ENCODE data around the gene MAP3K19. TPM values are rescaled to one million over a fixed set of nuclear protein-coding genes. Genes with fewer than 3 reads are reported as not detected.
A peak's percentile ranks its signal among the peaks of the same experiment; 100 is the strongest.
"Not testable (repeated sequence)": the region's sequence is repeated elsewhere in the genome, so short reads cannot be mapped to it uniquely, and the experiment has no call there.

Gene MAP3K19
- total RNA-seq, 1 experiment from 2014 or later, result not detected

DNA sequence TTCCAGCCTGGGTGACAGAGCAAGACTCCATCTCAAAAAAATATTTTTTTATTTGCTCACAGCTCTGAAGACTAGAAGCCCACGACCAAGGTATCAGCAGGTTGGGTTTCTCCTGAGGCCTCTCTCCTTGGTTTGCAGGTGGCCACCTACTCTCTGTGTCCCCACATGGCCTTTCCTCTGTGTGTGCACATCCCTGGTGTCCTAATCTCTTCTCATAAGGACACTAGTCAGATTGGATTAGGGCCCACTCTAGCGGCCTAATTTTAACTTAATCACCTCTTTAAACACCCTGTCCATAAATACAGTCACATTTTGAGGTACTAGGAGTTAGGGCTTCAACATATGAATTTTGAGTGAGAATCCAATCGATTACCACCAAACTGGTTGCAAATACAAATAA lies 2.9 kb upstream of the MAP3K19 start:
- Mint-ChIP-seq H3K9me3 (no peaks in the 10 kb centered on the region), H3K27ac (no peak overlapping the region), H3K4me1 (peaks cover 15% of the 10 kb centered on the region), H3K27me3 (ENCODE audit: low read depth) (no peaks in the 10 kb centered on the region), H3K4me3 (no peak overlapping the region), H3K36me3 (peaks cover 3% of the 10 kb centered on the region; the same call in 1 of the 2 replicates)
- ChIA-PET CTCF (no interaction called here), POLR2A (no interaction called here)
- ATAC-seq (no peak), DNase-seq (ENCODE audit: low spot score) (no peak)
- TF ChIP-seq ZNF396 (CRISPR knock-in tag; IDR thresholded peaks at IDR 0.05; ENCODE audit: borderline replicate concordance), result no peak
- TF ChIP-seq ZNF317 (CRISPR knock-in tag; IDR thresholded peaks at IDR 0.05; ENCODE audit: borderline replicate concordance, low read depth), result no peak

DNA sequence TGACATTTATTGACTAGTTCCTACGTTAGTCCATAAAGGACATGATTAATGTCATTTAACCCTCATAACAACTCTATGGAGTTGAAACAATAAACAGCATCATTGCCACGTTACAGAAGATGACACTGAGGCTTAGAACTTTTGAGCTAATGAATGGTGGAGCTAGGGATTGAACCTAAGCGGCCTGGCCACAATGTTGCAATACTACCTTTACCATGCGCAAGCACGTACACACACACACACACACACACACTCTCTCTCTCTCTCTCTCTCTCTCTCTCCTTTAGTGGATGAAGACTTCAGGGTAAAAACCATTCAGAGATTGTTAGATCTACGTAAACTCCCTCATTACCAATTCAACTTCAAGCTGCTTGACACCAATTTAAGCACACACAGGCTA lies 875 bp upstream of the MAP3K19 start:
- H3K36me3 Mint-ChIP-seq, result no peaks in the 10 kb centered on the region
- TF ChIP-seq ETV6 (CRISPR knock-in tag; IDR thresholded peaks at IDR 0.05), result no peak
- TF ChIP-seq GABPB1 (CRISPR knock-in tag; IDR thresholded peaks at IDR 0.05), result peak; percentile 78
- H3K27me3 Mint-ChIP-seq (ENCODE audit: low read depth), result no peaks in the 10 kb centered on the region
- no peak overlapping the region for H3K27ac Mint-ChIP-seq
- ChIA-PET CTCF (interaction anchor here (0.6 kb wide), 1 partner anchor 59 kb away, joined by 3 read pairs; no protein-coding TSS in a partner anchor), POLR2A (no interaction called here)
- peaks cover 8% of the 10 kb centered on the region for H3K4me1 Mint-ChIP-seq
- DNase-seq (ENCODE audit: low spot score), result no peak
- no peak for ATAC-seq
- H3K4me3 Mint-ChIP-seq, result no peak overlapping the region
- no peaks in the 10 kb centered on the region for H3K9me3 Mint-ChIP-seq

DNA sequence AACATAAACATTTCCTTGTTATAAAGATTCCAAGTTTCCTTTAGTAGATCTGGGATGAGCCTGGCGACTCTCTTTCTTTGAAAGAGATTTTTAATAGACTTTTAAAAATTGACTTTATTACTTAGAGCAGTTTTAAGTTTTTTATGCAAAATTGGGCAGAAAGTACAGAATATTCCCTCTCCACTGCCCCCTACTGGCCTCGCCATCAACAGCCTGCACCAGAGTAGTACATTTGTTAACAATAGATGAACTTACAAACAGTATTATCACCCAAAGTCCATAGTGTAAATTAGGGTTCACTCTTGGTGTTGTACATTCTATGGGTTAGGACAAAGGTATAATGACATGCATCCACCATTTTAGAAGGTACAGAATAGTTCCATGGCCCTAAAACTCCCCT lies 3.9 kb downstream of the MAP3K19 start:
- POLR2A ChIA-PET, result no interaction called here

DNA sequence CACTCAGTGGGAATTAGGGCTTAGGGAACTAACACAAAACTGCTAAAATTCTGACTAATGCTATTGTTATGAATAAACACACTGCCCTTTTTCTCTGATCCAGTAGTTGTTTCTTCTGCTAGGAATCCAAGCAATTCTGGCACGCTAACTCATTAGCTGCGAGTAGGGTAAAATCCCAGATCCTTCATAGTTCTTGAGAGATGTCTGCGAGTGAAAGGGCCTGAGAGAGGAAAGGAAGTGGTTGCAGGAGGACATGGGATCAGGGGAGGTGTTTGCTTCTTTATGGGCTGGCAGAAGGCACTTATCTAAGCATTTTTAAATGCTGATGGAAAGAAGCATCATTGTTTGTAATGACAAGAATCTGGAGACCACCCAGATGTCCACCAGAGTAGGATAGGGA lies 9.4 kb downstream of the MAP3K19 start:
- no peak overlapping the region for H3K4me3 Mint-ChIP-seq
- TF ChIP-seq ZNF219 (CRISPR knock-in tag; IDR thresholded peaks at IDR 0.05; ENCODE audit: borderline replicate concordance) (no peak), ELF4 (CRISPR knock-in tag; IDR thresholded peaks at IDR 0.05; ENCODE audit: low read depth) (no peak), ZNF317 (CRISPR knock-in tag; IDR thresholded peaks at IDR 0.05; ENCODE audit: borderline replicate concordance, low read depth) (no peak), TEAD4 (CRISPR knock-in tag; IDR thresholded peaks at IDR 0.05) (no peak), FOXP1 (CRISPR knock-in tag; IDR thresholded peaks at IDR 0.05; ENCODE audit: borderline replicate concordance) (no peak), NR1H2 (CRISPR knock-in tag; IDR thresholded peaks at IDR 0.05) (no peak), SP1 (CRISPR knock-in tag; conservative IDR thresholded peaks at IDR 0.05) (no peak), MYBL2 (CRISPR knock-in tag; IDR thresholded peaks at IDR 0.05) (no peak), ZNF232 (CRISPR knock-in tag; IDR thresholded peaks at IDR 0.05) (no peak), CREB1 (CRISPR knock-in tag; IDR thresholded peaks at IDR 0.05) (no peak)
- TF ChIP-seq, protein P1, sequence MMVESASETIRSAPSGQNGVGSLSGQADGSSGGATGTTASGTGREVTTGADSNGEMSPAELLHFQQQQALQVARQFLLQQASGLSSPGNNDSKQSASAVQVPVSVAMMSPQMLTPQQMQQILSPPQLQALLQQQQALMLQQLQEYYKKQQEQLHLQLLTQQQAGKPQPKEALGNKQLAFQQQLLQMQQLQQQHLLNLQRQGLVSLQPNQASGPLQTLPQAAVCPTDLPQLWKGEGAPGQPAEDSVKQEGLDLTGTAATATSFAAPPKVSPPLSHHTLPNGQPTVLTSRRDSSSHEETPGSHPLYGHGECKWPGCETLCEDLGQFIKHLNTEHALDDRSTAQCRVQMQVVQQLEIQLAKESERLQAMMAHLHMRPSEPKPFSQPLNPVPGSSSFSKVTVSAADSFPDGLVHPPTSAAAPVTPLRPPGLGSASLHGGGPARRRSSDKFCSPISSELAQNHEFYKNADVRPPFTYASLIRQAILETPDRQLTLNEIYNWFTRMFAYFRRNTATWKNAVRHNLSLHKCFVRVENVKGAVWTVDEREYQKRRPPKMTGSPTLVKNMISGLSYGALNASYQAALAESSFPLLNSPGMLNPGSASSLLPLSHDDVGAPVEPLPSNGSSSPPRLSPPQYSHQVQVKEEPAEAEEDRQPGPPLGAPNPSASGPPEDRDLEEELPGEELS (CRISPR knock-in tag; IDR thresholded peaks at IDR 0.05), result no peak
- TF ChIP-seq, protein P2, sequence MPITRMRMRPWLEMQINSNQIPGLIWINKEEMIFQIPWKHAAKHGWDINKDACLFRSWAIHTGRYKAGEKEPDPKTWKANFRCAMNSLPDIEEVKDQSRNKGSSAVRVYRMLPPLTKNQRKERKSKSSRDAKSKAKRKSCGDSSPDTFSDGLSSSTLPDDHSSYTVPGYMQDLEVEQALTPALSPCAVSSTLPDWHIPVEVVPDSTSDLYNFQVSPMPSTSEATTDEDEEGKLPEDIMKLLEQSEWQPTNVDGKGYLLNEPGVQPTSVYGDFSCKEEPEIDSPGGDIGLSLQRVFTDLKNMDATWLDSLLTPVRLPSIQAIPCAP (CRISPR knock-in tag; IDR thresholded peaks at IDR 0.05), result no peak
- TF ChIP-seq, protein P3, sequence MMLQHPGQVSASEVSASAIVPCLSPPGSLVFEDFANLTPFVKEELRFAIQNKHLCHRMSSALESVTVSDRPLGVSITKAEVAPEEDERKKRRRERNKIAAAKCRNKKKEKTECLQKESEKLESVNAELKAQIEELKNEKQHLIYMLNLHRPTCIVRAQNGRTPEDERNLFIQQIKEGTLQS (CRISPR knock-in tag; conservative IDR thresholded peaks at IDR 0.05), result no peak
- TF ChIP-seq, protein P4, sequence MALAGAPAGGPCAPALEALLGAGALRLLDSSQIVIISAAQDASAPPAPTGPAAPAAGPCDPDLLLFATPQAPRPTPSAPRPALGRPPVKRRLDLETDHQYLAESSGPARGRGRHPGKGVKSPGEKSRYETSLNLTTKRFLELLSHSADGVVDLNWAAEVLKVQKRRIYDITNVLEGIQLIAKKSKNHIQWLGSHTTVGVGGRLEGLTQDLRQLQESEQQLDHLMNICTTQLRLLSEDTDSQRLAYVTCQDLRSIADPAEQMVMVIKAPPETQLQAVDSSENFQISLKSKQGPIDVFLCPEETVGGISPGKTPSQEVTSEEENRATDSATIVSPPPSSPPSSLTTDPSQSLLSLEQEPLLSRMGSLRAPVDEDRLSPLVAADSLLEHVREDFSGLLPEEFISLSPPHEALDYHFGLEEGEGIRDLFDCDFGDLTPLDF (CRISPR knock-in tag; IDR thresholded peaks at IDR 0.05), result no peak

More for the DNA sequence above, 3.9 kb downstream of the MAP3K19 start:
- CTCF ChIA-PET, result interaction anchor here (0.6 to 3.2 kb wide), 9 partner anchors 9 to 685 kb away, joined by 3 to 14 read pairs (median 3); partner anchors contain the start of gene RAB3GAP1
- DNase-seq (ENCODE audit: low spot score), result peak; percentile 29
- Mint-ChIP-seq H3K9me3 (peaks cover 3% of the 10 kb centered on the region; the same call in 1 of the 2 replicates), H3K4me3 (no peak overlapping the region), H3K36me3 (no peaks in the 10 kb centered on the region), H3K27ac (no peak overlapping the region), H3K27me3 (ENCODE audit: low read depth) (no peaks in the 10 kb centered on the region), H3K4me1 (no peaks in the 10 kb centered on the region)
- ATAC-seq, result no peak
- TF ChIP-seq, protein P5, sequence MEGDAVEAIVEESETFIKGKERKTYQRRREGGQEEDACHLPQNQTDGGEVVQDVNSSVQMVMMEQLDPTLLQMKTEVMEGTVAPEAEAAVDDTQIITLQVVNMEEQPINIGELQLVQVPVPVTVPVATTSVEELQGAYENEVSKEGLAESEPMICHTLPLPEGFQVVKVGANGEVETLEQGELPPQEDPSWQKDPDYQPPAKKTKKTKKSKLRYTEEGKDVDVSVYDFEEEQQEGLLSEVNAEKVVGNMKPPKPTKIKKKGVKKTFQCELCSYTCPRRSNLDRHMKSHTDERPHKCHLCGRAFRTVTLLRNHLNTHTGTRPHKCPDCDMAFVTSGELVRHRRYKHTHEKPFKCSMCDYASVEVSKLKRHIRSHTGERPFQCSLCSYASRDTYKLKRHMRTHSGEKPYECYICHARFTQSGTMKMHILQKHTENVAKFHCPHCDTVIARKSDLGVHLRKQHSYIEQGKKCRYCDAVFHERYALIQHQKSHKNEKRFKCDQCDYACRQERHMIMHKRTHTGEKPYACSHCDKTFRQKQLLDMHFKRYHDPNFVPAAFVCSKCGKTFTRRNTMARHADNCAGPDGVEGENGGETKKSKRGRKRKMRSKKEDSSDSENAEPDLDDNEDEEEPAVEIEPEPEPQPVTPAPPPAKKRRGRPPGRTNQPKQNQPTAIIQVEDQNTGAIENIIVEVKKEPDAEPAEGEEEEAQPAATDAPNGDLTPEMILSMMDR (IDR thresholded peaks at IDR 0.05), result peak; percentile 49; the same call in 1 of the 2 replicates
- no peak for TF ChIP-seq KAT7 (CRISPR knock-in tag; IDR thresholded peaks at IDR 0.05; ENCODE audit: borderline replicate concordance)

DNA sequence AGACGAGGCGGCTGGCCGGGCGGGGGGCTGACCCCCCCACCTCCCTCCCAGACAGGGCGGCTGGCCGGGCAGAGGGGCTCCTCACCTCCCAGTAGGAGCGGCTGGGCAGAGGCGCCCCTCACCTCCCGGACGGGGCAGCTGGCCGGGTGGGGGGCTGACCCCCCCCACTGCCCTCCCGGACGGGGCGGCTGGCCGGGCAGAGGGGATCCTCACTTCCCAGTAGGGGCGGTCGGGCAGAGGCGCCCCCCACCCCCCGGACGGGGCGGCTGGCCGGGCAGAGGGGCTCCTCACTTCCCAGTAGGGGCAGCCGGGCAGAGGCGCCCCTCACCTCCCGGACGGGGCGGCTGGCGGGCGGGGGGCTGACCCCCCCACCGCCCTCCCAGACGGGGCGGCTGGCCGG lies 14.0 kb downstream of the MAP3K19 start:
- H3K36me3 Mint-ChIP-seq; ATAC-seq; POLR2A ChIA-PET; H3K27me3 Mint-ChIP-seq (ENCODE audit: low read depth); H3K27ac Mint-ChIP-seq; H3K4me3 Mint-ChIP-seq; H3K4me1 Mint-ChIP-seq; DNase-seq (ENCODE audit: low spot score); CTCF ChIA-PET: not testable (repeated sequence)
- H3K9me3 Mint-ChIP-seq, result peaks cover 11% of the 10 kb centered on the region

More for the DNA sequence above, 9.4 kb downstream of the MAP3K19 start:
- ChIA-PET POLR2A (no interaction called here), CTCF (no interaction called here)
- Mint-ChIP-seq H3K36me3 (no peaks in the 10 kb centered on the region), H3K27me3 (ENCODE audit: low read depth) (peaks cover 2% of the 10 kb centered on the region; the same call in 1 of the 2 replicates), H3K27ac (no peak overlapping the region), H3K9me3 (peaks cover 3% of the 10 kb centered on the region; the same call in 1 of the 2 replicates), H3K4me1 (no peaks in the 10 kb centered on the region)
- ATAC-seq (no peak), DNase-seq (ENCODE audit: low spot score) (no peak)

Measured in WTC11 (cell line).